ENCODE measurements around the gene TAAR2.
"Not testable (repeated sequence)": the region's sequence is repeated elsewhere in the genome, so short reads cannot be mapped to it uniquely, and the experiment has no call there.

The TAAR2 gene

DNA sequence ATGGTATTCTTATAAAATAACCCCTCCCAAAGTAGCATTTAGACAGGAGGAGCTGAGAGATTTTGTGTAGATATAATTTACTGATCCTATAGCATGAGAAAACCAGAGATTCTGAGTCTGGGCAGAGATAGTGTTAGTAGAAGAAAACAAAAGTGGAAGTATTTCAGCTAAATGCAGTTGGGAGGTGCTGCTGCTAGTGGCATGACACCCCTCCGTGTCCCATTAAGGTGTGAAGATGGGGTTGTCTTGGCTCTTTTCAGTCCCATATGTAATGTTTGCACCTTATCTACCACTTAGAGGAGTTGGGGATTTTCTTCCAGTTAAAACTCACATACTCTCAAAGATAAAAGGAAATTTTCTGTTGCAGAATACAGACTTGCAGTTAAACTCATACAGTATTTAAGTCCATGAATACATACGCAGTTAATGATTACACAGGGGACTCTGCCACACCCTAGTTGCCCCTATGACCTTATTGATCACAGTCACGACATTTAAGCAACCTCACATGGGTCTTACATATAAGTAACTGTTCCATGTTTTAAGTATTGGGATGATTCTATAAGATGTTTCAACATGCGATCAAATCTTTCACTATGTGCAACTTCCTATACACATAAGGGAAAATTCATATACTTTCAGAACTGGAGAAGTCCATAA, 11.5 kb downstream of the TAAR2 start:
- no peak for DNase-seq (ENCODE audit: low read depth)

DNA sequence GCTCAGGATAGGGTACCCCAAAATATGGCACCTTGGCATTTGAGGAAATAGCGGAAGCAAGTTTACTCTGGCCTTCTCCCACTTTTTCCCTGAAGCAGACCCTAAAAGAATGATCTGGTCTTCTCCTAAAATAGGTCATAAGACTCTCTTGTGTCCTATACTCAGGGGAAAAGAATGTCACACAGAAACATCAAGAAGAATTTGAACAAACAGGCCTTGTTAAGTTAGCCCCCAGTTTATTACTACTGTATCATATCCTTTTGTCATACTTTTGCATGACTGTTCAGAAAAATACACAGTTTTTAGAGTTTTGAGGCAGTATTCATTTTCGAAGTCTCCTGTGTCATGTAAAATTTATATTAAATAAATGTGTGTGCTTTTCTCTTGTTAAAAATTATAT, 12.5 kb downstream of the TAAR2 start:
- DNase-seq (ENCODE audit: low read depth) = no peak

DNA sequence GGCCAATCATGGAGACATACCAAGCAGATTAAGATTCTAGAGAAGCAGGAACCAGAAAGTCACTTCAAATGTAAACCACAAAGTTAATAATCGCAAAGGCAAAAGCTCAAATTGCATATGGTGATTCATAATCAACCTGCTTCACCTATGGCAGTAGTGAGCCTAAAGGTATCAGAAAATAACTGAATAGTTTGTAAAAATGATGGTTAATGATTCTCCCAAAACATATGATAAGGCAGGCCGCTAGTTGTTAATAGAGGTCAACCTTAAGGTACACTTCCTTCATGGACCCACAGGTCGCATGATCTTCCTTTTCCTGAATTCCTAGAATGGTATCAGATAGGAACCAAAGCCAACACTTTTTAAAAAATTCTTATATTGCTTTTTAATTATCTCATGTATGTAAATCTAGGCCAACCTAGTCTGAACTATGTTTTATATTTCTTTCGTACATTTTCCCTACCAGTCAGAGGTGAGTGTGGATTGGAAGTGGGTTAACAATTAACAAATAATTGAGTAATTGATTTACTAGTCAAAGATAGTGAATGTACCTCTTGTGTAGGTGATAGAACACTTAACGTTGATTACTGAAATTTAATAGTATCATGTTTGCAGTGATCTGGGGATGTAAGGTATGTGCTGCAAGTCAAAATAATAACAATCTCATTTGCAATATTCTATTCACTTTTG, 16.4 kb downstream of the TAAR2 start:
- DNase-seq (ENCODE audit: low read depth) = no peak

DNA sequence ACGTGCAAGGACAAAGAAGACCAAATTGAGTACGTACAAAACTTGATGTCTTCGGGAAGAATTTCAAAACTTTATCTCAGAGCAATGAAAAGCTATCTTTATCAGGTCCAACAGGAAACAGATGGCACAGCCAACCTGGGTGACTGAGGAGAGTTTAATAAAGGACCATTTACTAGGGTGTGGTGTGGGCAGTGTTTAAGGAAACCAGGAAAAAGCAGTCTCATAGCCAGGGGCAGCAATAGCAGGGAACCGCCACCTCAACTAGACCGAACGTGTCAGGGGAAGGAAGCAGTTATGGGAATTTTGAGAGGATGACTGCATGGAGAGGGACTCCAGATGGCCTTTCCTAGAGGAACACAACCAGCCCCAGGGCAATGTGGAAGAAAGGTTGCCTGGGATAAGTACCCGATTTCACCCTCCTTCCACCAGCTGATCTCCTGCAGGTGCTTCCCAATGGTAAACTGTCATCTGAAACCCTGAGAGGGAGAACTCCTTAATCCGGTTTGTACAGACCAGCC, 19.4 kb downstream of the TAAR2 start:
- no peak for DNase-seq (ENCODE audit: low read depth)

DNA sequence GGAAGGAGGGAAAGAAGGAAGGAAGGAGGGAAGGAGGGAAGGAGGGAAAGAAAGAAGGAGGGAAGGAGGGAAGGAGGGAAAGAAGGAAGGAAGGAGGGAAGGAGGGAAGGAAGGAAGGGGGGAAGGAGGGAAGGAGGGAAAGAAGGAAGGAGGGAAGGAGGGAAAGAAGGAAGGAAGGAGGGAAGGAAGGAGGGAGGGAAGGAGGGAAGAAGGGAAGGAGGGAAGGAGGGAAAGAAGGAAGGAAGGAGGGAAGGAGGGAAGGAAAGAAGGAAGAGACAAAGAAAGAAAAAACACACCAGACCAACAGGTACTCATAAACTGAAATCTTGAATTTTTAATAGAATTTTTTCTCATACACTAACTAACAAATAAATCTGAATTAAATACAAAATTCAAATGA, 23.2 kb downstream of the TAAR2 start:
- not testable (repeated sequence) for DNase-seq (ENCODE audit: low read depth)

DNA sequence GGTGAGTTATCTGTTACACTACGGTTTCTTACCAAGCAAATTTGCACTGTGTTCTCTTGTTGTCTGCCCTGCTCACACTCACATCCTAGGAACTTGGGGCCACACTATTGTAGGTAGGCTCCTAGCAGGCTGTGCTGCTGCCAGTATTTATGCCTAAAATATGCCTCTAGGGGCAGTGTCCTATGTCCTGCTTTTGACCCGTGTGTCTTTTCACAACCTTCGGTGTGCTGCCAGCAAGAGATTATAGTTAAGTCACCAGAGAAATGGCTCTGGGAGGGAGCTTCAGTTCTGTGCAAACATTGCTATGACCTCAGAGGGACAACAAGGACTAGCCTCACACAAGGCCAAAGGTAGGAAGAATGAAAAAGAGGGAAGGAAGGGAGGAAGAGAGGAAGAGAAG, 25.6 kb downstream of the TAAR2 start:
- DNase-seq (ENCODE audit: low read depth) = peak; percentile 38

DNA sequence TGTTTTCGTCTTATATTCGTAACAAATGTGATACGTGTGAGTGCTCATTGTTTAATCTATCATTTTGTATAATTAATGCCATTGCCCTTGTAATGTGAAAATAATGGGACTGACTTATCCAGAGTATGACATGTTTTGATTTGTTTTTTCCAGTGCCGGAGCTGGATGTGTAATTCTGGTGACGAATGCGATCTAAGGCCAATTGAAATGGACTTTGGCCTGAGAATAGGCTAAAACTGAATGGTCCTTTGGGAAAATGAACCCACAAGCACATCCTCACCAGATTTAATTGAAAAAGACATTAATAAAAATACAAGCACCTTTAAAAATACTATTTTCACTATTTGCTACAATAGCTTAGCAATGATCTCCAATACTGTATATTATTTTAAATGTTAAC, 27.9 kb downstream of the TAAR2 start:
- DNase-seq (ENCODE audit: low read depth) = no peak

DNA sequence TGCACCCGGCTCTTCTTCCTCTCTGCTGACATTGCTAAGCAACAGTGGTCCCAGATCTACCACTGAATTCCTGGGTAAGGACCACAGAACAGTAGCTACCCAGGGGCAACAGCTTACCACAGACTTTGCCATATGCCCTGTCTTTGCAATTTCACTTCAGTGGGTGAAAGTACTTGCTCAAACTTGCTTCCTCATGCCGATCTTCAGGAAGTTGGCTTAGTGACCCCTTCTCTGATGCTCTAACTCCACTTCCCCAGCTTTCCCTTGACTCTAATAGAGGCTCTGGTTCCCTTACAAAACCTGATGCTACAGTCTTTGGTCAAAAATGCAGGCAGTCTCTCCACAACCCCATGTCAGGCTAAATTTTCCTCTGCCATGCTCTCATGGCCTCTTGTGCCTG, 31.2 kb downstream of the TAAR2 start:
- no peak for DNase-seq (ENCODE audit: low read depth)

DNA sequence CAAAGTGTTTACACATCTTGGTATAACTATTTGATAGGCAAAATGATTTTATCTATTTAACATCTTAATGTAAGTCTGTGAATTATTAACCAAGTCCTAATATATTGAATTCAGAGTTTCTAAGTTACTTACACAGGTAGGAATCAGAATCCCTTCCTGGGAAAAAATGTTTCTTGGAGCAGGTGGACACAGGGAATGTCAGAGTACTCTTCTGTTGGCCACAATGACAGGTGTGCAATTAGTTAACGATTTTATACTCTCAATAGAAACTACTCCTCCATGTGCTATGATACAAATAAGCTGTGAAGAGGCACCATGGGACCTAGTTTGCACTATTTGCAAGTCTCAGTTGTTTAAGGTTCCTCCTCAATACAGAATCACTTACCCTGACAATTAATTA, 33.7 kb downstream of the TAAR2 start:
- DNase-seq (ENCODE audit: low read depth) = no peak

DNA sequence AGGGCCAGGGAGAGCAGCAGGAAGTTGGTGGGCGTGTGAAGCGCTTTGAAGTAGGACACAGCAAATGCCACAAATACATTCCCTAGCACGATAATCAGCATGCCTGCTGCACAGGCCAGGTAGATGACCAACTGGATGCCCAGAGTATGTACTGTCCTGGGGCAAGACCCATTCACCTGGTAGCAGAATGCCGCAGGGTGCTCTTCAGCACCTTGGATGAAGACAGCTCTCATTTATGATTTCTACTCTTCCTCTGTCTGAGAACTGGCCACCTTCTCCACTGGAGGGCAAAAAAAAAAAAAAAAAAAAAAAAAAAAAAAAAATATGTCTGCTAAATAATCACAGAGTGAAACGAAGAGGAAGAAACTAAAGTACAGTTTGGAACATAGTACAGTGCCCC, 34.6 kb downstream of the TAAR2 start, which contains the start of gene TAAR5:
TAAR5 (minus strand) TSS at position 288 of the 400 bp plus-strand sequence; CDS start at position 233, 55 bp downstream.
- DNase-seq (ENCODE audit: low read depth) = no peak

DNA sequence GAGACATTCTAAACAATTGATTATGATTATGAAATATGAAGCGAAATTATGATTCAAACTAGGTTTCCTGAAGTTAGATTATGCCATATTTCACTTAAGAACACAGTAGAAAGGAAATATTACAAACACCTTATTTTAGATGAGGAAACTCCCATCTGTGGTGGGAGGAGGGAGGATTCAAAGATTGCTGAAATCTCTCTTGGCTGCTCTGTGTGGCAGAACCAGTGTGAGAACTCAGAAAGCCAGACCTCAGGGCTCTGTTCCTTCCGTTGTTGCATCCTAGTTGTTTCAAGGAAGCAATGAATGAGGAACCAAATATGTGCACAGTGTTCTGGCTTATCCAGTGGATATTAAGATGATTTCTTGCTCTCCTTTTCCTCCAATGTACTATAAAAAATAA, 36.7 kb downstream of the TAAR2 start:
- no peak for DNase-seq (ENCODE audit: low read depth)

DNA sequence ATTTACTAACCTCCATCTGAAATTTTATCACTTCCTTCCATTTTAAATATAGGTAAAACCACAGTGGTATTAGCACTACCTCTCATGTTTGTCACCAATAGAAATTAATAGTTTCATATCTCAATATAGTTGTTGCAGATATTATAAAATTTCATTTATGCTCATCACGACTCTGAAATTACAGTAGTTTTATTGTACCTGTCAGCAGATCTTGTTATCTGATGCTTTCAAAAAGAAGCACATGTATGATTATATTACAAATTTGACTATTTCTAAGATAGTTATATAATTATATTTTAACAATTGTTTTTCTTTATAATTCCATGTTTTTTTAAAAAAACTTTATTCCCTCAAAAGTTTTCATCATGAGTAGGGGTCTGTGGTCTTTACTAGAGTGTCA, 39.4 kb downstream of the TAAR2 start:
- no peak for DNase-seq (ENCODE audit: low read depth)

DNA sequence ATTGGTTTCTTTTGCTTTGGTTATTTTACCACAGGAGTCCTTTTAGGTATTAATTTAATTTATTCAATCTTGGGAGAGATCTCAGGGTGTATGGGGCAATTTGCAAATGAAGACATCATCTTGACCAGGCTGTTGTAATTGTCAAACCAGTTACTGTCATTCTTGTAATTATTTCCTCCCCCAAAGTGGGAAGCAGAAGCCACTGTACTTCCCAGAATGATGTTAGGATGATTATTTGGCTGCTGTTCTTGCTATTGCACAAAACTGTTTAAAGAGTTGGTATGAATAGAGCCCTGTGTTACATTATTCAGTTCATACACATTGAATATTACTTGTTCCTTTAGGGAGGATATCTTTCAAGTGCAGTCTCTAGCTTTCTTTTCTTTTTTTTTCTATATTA, 52.3 kb downstream of the TAAR2 start:
- DNase-seq (ENCODE audit: low read depth) = no peak

DNA sequence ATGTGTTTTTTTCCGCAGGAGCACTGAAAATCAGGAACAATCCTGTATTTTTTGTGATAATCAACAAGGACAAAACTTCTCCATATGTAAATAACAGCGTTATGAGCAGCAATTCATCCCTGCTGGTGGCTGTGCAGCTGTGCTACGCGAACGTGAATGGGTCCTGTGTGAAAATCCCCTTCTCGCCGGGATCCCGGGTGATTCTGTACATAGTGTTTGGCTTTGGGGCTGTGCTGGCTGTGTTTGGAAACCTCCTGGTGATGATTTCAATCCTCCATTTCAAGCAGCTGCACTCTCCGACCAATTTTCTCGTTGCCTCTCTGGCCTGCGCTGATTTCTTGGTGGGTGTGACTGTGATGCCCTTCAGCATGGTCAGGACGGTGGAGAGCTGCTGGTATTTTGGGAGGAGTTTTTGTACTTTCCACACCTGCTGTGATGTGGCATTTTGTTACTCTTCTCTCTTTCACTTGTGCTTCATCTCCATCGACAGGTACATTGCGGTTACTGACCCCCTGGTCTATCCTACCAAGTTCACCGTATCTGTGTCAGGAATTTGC, 53.8 kb downstream of the TAAR2 start, which contains the start of gene TAAR6:
TAAR6 (plus strand) TSS at position 102 of the 557 bp plus-strand sequence; CDS start at position 102, 0 bp downstream.
- no peak for DNase-seq (ENCODE audit: low read depth)

DNA sequence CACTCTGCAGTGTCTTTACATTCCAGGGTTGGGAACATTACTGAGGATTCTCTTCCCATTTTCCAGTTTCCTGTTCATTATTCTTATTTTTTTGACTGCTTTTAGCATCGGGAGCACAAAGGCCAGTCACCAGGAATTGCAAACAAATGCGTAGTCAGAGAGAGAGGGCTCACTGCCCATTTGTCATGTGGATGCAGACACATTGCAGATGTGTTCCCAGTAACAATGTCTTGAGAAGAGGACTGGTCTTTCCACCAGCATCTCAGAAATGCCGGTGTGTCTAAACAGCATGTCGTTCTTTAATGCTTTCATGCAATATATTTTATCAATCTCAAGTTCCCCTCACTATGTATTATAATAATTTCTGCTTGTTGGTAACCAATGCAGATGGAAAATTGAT, 54.9 kb downstream of the TAAR2 start:
- no peak for DNase-seq (ENCODE audit: low read depth)

DNA sequence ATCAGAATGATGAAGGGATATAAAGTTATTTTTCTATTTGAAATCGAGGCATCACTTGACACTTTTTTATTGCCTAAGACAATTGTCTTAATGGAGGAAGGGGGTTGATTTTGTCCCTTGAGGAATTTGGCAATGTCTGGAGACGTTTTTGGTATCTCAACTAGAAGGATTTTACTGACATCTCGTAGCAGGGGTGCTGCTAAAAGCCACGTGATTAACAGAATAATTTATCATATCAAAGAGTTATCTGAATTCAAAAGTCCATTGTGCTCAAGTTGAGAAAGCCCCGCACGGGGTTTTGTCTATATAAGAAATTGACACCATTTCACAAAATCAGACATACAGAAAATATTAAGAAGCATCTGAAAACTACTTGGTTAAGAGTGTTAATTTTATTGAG, 55.5 kb downstream of the TAAR2 start:
- no peak for DNase-seq (ENCODE audit: low read depth)

DNA sequence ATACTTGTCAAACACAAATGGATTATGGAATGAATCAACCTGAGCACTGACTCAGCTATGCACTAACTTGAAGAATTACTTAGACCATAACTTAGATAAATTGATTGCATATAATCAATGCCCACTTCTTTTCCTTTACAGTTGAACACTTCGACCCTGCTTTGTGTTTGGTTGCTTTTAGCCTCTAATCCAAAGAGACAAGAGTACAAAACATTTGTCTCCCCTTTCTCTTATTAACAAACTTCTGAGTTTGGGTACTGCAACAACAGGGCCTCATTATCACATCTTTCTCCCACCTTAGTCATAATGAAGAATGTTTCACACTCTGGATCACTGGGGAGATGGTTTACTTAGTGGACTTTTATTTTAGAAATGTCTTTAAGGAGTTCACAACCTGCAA, 56.5 kb downstream of the TAAR2 start:
- no peak for DNase-seq (ENCODE audit: low read depth)
